ENCODE data around the gene C14orf93. TPM values are rescaled to one million over a fixed set of nuclear protein-coding genes. Genes with fewer than 3 reads are reported as not detected.

Gene C14orf93
- total RNA-seq, 2 experiments from 2014 or later: 7.6 to 8.4 TPM

DNA sequence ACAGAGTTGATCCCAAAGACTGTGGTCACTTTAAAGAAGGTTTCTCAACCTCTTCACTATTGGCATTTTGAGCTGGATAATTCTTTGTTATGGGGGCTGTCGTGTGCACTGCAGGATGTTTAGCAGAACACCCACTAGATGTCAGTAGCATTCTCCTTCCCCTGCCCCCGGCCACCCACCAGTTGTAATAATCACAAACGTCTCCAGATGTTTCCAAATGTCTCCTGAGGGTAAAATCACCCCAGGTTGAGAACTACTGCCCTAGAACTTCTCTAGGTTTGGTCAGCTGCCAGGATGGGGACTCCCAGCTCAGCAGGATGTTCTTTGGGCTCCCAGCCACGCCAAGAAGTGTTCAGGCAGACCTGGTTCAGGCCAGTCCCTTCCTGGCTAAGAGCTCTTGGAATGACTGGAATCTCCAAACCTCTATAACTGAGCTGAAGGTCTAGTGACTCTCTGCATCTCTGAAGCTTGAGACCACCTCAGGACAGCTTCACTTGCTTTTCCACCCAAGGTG, 15.1 kb downstream of the C14orf93 start:
- Mint-ChIP-seq H3K36me3 (ENCODE audit: low read depth) (peaks cover 9% of the 10 kb centered on the region), H3K4me3 (no peak overlapping the region), H3K4me1 (ENCODE audit: low read depth) (no peaks in the 10 kb centered on the region), H3K27me3 (no peaks in the 10 kb centered on the region), H3K27ac (no peak overlapping the region), H3K9me3 (no peaks in the 10 kb centered on the region)
- H3K27me3 ChIP-seq (ENCODE audit: control insufficient read depth in 1 of 2, insufficient read depth in 2 of 2, low read length in 2 of 2): no peaks in the 10 kb centered on the region
- no peak overlapping the region for H3K4me3 ChIP-seq (ENCODE audit: low read length)
- ATAC-seq (ENCODE audit: poor library complexity) (peak; percentile 80), DNase-seq (peak in 8 of 14 experiments; percentile 11 to 66 (median 38))
- no peak overlapping the region for H3K27ac ChIP-seq (ENCODE audit: low read depth in 1 of 2, low read length in 2 of 2)
- no peaks in the 10 kb centered on the region for H3K9me3 ChIP-seq (ENCODE audit: control insufficient read depth in 1 of 2, insufficient read depth in 1 of 2, low read length in 2 of 2)
- CTCF ChIA-PET: interaction anchor here (0.5 to 4.2 kb wide), 19 partner anchors 9 to 467 kb away, joined by 3 to 42 read pairs (median 4); partner anchors contain the start of genes AJUBA and CDH24
- H3K36me3 ChIP-seq (ENCODE audit: insufficient read depth, low read length): no peaks in the 10 kb centered on the region
- TF ChIP-seq, protein P1, sequence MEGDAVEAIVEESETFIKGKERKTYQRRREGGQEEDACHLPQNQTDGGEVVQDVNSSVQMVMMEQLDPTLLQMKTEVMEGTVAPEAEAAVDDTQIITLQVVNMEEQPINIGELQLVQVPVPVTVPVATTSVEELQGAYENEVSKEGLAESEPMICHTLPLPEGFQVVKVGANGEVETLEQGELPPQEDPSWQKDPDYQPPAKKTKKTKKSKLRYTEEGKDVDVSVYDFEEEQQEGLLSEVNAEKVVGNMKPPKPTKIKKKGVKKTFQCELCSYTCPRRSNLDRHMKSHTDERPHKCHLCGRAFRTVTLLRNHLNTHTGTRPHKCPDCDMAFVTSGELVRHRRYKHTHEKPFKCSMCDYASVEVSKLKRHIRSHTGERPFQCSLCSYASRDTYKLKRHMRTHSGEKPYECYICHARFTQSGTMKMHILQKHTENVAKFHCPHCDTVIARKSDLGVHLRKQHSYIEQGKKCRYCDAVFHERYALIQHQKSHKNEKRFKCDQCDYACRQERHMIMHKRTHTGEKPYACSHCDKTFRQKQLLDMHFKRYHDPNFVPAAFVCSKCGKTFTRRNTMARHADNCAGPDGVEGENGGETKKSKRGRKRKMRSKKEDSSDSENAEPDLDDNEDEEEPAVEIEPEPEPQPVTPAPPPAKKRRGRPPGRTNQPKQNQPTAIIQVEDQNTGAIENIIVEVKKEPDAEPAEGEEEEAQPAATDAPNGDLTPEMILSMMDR (IDR thresholded peaks at IDR 0.05): peak; percentile 59
- no peaks in the 10 kb centered on the region for H3K4me1 ChIP-seq (ENCODE audit: insufficient read depth, low read length)
- intact Hi-C loops (cut with DNase I, micrococcal nuclease): loop anchor here (2.0 kb wide), 2 partner anchors 62 to 64 kb away; partner anchors contain the start of gene CDH24 (in 1 of the 2)
- POLR2A ChIA-PET: interaction anchor here (0.9 to 4.2 kb wide), 7 partner anchors 9 to 63 kb away, joined by 3 to 29 read pairs (median 4); partner anchors contain the start of genes AJUBA, CDH24 and PSMB5

DNA sequence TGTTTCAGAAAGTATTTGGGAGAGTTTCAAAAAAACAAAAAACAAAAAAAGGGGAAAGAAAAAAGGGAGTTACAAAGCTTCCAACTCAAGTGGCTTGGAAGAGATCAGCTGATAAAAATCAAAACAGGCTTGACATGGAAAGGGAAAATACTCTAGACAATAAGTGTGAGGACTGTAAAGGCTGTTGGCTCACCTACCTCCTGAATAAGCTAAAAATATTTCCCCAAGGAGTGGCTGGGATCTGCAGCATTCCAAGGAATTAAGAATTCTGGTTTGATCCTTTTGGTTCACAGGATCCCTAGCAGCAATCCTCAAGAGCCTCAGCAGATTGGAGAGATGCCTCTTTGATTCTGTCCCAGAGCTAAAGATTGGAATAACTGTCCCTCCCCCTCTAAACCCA, 16.4 kb downstream of the C14orf93 start:
- no peak for ATAC-seq (ENCODE audit: poor library complexity)
- Mint-ChIP-seq H3K4me3 (no peak overlapping the region), H3K4me1 (ENCODE audit: low read depth) (no peaks in the 10 kb centered on the region), H3K36me3 (ENCODE audit: low read depth) (peaks cover 22% of the 10 kb centered on the region), H3K27me3 (no peaks in the 10 kb centered on the region), H3K27ac (no peak overlapping the region), H3K9me3 (no peaks in the 10 kb centered on the region)
- intact Hi-C loops (cut with DNase I, micrococcal nuclease): no loop called here
- H3K4me1 ChIP-seq (ENCODE audit: insufficient read depth, low read length): no peaks in the 10 kb centered on the region
- POLR2A ChIA-PET: interaction anchor here (0.8 to 4.2 kb wide), 2 partner anchors 12 to 64 kb away, joined by 3 to 29 read pairs; partner anchors contain the start of gene CDH24
- TF ChIP-seq, protein P1 (IDR thresholded peaks at IDR 0.05): no peak
- no peaks in the 10 kb centered on the region for H3K27me3 ChIP-seq (ENCODE audit: control insufficient read depth in 1 of 2, insufficient read depth in 2 of 2, low read length in 2 of 2)
- no peak for DNase-seq
- CTCF ChIA-PET: interaction anchor here (1.2 to 4.2 kb wide), 4 partner anchors 13 to 75 kb away, joined by 4 to 42 read pairs (median 7); partner anchors contain the start of gene CDH24
- H3K27ac ChIP-seq (ENCODE audit: low read depth in 1 of 2, low read length in 2 of 2): no peak overlapping the region
- no peak overlapping the region for H3K4me3 ChIP-seq (ENCODE audit: low read length)
- H3K36me3 ChIP-seq (ENCODE audit: insufficient read depth, low read length): no peaks in the 10 kb centered on the region
- no peaks in the 10 kb centered on the region for H3K9me3 ChIP-seq (ENCODE audit: control insufficient read depth in 1 of 2, insufficient read depth in 1 of 2, low read length in 2 of 2)

DNA sequence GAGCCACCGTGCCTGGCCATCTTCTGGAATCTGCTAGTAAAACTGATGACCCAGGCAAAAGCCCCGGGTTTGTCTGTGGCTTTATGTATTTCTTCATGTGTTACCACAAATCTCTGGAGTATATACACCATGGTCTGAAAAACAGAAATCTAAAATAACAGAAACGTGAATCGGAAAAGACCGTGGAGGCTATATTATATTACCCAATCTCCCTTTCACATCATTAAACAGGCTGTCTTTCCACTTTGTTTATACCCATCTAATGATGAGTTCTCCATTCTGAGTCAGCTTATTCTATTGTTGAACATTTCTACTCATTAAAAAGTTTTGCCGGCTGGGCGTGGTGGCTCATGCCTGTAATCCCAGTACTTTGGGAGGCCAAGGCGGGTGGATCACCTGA, 18.1 kb downstream of the C14orf93 start:
- no peaks in the 10 kb centered on the region for H3K27me3 ChIP-seq (ENCODE audit: control insufficient read depth in 1 of 2, insufficient read depth in 2 of 2, low read length in 2 of 2)
- intact Hi-C loops (cut with DNase I, micrococcal nuclease): no loop called here
- no peak overlapping the region for H3K4me3 Mint-ChIP-seq
- H3K36me3 Mint-ChIP-seq (ENCODE audit: low read depth): peaks cover 23% of the 10 kb centered on the region
- no peaks in the 10 kb centered on the region for H3K27me3 Mint-ChIP-seq
- DNase-seq (no peak), ATAC-seq (ENCODE audit: poor library complexity) (no peak)
- H3K9me3 Mint-ChIP-seq: no peaks in the 10 kb centered on the region
- no peaks in the 10 kb centered on the region for H3K9me3 ChIP-seq (ENCODE audit: control insufficient read depth in 1 of 2, insufficient read depth in 1 of 2, low read length in 2 of 2)
- POLR2A ChIA-PET: interaction anchor here (4.2 kb wide), 1 partner anchor 65 kb away, joined by 29 read pairs; the partner anchor contains the start of gene CDH24
- H3K27ac ChIP-seq (ENCODE audit: low read depth in 1 of 2, low read length in 2 of 2): no peak overlapping the region
- no peaks in the 10 kb centered on the region for H3K4me1 Mint-ChIP-seq (ENCODE audit: low read depth)
- CTCF ChIA-PET: interaction anchor here (4.2 kb wide), 1 partner anchor 65 kb away, joined by 42 read pairs; the partner anchor contains the start of gene CDH24
- no peak overlapping the region for H3K27ac Mint-ChIP-seq
- no peaks in the 10 kb centered on the region for H3K4me1 ChIP-seq (ENCODE audit: insufficient read depth, low read length)
- no peak overlapping the region for H3K4me3 ChIP-seq (ENCODE audit: low read length)
- TF ChIP-seq, protein P1 (IDR thresholded peaks at IDR 0.05): no peak
- peaks cover 5% of the 10 kb centered on the region for H3K36me3 ChIP-seq (ENCODE audit: insufficient read depth, low read length)

Data from CD4-positive, alpha-beta T cell (primary cell).